Fibroblast of skin of abdomen (primary cell): ENCODE data around the gene CEP112.
"Not testable (repeated sequence)": the region's sequence is repeated elsewhere in the genome, so short reads cannot be mapped to it uniquely, and the experiment has no call there.

Experiments used
- DNase-seq: peaks from one replicate; pipeline ENCODE4 v3.0.0-alpha.2; 2013

Gene CEP112

GRCh38 chr17:65727246-65727645 lies 464.7 kb downstream of the CEP112 start:
- no peak for DNase-seq

GRCh38 chr17:65723431-65724151 lies 468.3 kb downstream of the CEP112 start:
- DNase-seq = peak; percentile 8

- no peak for DNase-seq
Observed at GRCh38 chr17:65718601-65719000, 473.3 kb downstream of the CEP112 start.

- no peak for DNase-seq
Observed at GRCh38 chr17:65712383-65713267, 479.3 kb downstream of the CEP112 start.

GRCh38 chr17:65711671-65712276 lies 480.2 kb downstream of the CEP112 start:
- no peak for DNase-seq

- DNase-seq = no peak
Observed at GRCh38 chr17:65707780-65708179, 484.2 kb downstream of the CEP112 start.

GRCh38 chr17:65704731-65705130 lies 487.2 kb downstream of the CEP112 start:
- no peak for DNase-seq

- DNase-seq = no peak
Observed at GRCh38 chr17:65703891-65704290, 488.0 kb downstream of the CEP112 start.

GRCh38 chr17:65699459-65699858 lies 492.5 kb downstream of the CEP112 start:
- DNase-seq = no peak

- DNase-seq = peak; percentile 65
Observed at GRCh38 chr17:65698381-65699061, 493.4 kb downstream of the CEP112 start.

GRCh38 chr17:65697661-65698060 lies 494.3 kb downstream of the CEP112 start:
- no peak for DNase-seq

- peak; percentile 71 for DNase-seq
Observed at GRCh38 chr17:65696739-65697394, 495.1 kb downstream of the CEP112 start.

- DNase-seq = no peak
Observed at GRCh38 chr17:65694601-65695000, 497.3 kb downstream of the CEP112 start.

- no peak for DNase-seq
Observed at GRCh38 chr17:65690626-65691310, 501.2 kb downstream of the CEP112 start.

GRCh38 chr17:65688307-65688706 lies 503.6 kb downstream of the CEP112 start:
- DNase-seq = no peak

- DNase-seq = no peak
Observed at GRCh38 chr17:65685110-65685509, 506.8 kb downstream of the CEP112 start.

GRCh38 chr17:65684631-65685030 lies 507.3 kb downstream of the CEP112 start:
- peak; percentile 42 for DNase-seq

GRCh38 chr17:65683428-65683827 lies 508.5 kb downstream of the CEP112 start:
- no peak for DNase-seq

- DNase-seq = not testable (repeated sequence)
Observed at GRCh38 chr17:65681763-65682162, 510.2 kb downstream of the CEP112 start.

- DNase-seq = no peak
Observed at GRCh38 chr17:65679165-65679845, 512.6 kb downstream of the CEP112 start.

- DNase-seq = peak; percentile 55
Observed at GRCh38 chr17:65678546-65678945, 513.4 kb downstream of the CEP112 start.
